A549 (cell line): ENCODE measurements around the gene NUMB.

ENCODE experiments used
- BHLHE40 ChIP-seq: IDR thresholded peaks from 2 replicates; pipeline ENCODE4 v1.6.1; 2012; ENCODE audit warnings: low read depth, low read length, inconsistent platforms
- CHD2 ChIP-seq: fragments of 150-350 bp; IDR thresholded peaks from 2 replicates; pipeline ENCODE4 v1.6.1; 2014; ENCODE audit warnings: low read length; ENCODE audit not compliant: partially characterized antibody
- CHD4 ChIP-seq: fragments of 200-600 bp; sonication (generic); IDR thresholded peaks from 2 replicates; pipeline ENCODE4 v1.6.1; 2016; ENCODE audit warnings: antibody characterized with exemption, mild to moderate bottlenecking, borderline replicate concordance
- MAFK ChIP-seq: fragments of 450-650 bp; IDR thresholded peaks from 2 replicates; pipeline ENCODE4 v1.6.1; 2014; ENCODE audit not compliant: partially characterized antibody
- POLR2A ChIP-seq: IDR thresholded peaks from 2 replicates; pipeline ENCODE4 v1.6.1; 2012; ENCODE audit warnings: mild to moderate bottlenecking, low read length
- TF ChIP-seq, protein P1 (sequence below): fragments of >200 bp; sonication (Bioruptor Twin); formaldehyde crosslinking; IDR thresholded peaks from 3 replicates; pipeline ENCODE4 v1.5.1; 2016
- TF ChIP-seq, protein P2 (sequence below): IDR thresholded peaks from 2 replicates; pipeline ENCODE4 v1.6.1; 2012

DNA sequence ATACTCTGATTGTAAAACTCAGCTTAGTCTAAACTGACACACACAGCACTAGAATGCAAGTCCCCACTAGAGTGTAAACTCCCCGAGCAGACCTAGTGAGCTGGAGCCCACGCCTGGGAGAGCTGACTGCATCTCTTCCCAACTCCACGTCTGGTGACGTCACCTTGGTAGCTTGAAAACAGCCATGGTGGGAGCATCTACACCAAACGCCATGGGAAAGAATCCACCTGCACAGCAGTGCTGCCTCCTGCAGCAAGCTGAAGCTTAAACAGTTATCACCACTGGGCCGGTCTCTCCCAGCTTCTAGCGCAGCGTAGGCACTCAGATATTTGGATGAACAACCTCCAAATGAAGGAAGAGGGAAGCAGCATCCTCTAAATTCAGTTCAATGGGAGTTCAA, 225.4 kb downstream of the NUMB start:
- TF ChIP-seq, protein P1, sequence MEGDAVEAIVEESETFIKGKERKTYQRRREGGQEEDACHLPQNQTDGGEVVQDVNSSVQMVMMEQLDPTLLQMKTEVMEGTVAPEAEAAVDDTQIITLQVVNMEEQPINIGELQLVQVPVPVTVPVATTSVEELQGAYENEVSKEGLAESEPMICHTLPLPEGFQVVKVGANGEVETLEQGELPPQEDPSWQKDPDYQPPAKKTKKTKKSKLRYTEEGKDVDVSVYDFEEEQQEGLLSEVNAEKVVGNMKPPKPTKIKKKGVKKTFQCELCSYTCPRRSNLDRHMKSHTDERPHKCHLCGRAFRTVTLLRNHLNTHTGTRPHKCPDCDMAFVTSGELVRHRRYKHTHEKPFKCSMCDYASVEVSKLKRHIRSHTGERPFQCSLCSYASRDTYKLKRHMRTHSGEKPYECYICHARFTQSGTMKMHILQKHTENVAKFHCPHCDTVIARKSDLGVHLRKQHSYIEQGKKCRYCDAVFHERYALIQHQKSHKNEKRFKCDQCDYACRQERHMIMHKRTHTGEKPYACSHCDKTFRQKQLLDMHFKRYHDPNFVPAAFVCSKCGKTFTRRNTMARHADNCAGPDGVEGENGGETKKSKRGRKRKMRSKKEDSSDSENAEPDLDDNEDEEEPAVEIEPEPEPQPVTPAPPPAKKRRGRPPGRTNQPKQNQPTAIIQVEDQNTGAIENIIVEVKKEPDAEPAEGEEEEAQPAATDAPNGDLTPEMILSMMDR, result no peak
- TF ChIP-seq CHD4 (no peak), POLR2A (no peak), BHLHE40 (no peak), CHD2 (no peak), MAFK (no peak)
- TF ChIP-seq, protein P2, sequence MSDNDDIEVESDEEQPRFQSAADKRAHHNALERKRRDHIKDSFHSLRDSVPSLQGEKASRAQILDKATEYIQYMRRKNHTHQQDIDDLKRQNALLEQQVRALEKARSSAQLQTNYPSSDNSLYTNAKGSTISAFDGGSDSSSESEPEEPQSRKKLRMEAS, result no peak
